Activated CD4-positive, alpha-beta T cell treated with anti-CD3 and anti-CD28 coated beads, Interleukin-2, amount 50 U/mL, for 4 hours (primary cell): ENCODE measurements around the gene NDUFAF2.
A peak's percentile ranks its signal among the peaks of the same experiment; 100 is the strongest.
"Not testable (repeated sequence)": the region's sequence is repeated elsewhere in the genome, so short reads cannot be mapped to it uniquely, and the experiment has no call there.

Experiments used
- DNase-seq, 2 experiments: peaks; one replicate each; pipeline ENCODE4 v3.0.0-alpha.2; 2020

The NDUFAF2 gene, protein sequence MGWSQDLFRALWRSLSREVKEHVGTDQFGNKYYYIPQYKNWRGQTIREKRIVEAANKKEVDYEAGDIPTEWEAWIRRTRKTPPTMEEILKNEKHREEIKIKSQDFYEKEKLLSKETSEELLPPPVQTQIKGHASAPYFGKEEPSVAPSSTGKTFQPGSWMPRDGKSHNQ

DNA sequence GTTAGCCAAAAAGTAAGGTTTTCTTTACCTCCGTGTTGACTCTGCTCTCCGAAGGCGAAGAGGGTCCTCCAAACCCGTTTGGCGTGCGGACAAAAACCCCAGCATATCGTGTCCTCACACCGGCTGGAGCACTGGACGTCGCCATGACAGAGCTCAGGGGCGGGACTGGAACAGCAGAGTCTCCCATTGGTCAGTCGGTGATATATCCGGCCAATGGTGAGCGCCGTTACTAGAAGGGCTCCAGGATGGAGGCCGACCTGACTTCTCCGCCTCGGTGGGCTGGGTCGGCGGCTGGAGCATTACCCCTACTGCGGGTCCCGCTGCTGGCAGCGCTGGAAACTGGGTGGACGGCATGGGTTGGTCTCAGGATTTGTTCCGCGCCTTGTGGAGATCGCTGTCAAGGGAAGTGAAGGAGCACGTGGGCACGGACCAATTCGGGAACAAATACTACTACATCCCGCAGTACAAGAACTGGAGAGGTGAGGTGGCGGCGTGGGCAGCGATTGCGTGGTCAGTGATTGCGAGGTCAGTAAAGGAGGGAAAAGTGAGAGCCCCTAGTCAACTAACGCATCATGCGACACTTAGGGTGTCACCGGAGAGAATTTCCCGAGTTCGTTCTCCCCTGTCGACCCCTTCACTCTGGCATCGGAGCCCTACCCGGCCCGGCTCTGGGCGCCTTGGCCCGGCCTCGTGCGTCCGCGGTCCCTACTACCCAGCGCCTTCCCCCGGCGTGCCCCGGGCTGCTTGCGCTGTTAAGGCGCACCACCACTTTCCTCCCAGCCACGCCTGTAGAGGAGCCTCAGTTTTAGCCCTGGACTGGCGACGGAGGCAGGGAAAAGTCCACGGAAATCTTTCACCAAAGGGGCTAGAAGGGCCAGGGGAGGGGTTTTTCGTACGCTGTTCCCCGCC, at the start of gene NDUFAF2, which contains the start of gene ERCC8:
Gene NDUFAF2, plus strand, starts transcription at position 302 of the 909 bp plus-strand sequence. Its CDS starts 51 bp downstream, at position 353.
Gene ERCC8, minus strand, starts transcription at position 167 of the 909 bp plus-strand sequence. Its CDS starts 62 bp downstream, at position 105.
- peak; percentile 83 to 85 for DNase-seq

DNA sequence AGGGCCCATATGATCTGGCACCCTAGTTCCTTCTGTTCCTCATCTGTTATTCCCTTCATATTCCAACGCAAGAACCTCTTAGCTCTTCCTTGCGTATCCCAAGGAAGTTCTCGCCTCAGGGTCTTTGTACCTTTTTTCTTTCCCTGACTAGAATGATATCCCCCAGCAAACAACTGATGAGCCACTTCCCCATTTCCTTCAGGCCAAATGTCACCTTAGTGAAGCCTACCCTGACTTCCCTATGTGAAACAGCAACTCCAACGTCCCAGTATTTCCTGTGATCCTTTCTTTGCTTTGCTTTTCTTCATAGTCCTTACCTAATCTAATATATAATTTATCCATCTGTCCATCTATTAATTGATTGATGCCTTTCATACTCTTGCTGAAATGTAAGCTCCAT, 48.0 kb upstream of the NDUFAF2 start:
- DNase-seq = no peak

DNA sequence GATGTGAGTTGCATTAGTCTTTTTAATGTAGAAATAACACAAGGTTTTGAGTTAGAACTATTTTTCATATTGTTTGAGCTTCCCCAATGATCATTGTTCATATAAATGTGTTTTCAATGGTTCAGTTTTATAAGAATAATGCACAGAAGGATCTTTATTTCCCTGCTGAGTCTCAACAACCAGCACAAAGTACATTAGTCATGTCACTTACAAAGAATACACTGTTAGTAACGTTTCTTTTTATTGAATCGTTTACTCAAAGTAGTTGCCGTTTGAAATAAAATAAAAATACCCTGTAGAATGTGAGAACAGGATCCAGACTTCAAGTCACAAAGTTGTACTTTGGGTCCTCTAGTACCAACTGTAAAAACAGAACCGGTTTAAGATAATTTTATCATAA, 41.6 kb upstream of the NDUFAF2 start:
- no peak for DNase-seq

DNA sequence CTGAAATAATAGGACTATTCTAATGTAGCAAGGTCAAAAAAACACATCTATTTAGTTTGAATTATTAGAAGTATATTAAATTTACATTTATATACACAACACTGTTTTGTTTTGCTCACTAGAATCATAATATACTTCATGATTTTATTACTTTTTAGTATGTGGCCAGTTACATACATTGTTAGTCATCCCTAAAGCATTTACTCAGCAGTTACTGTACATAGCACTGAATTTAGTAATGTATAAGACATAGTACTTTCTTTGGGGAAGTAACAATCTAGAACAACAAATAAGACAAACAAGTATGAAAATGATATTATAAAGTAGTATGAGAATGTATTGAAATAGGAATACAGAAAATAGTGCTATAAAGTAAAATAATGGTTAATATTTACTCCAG, 28.4 kb upstream of the NDUFAF2 start:
- no peak for DNase-seq

DNA sequence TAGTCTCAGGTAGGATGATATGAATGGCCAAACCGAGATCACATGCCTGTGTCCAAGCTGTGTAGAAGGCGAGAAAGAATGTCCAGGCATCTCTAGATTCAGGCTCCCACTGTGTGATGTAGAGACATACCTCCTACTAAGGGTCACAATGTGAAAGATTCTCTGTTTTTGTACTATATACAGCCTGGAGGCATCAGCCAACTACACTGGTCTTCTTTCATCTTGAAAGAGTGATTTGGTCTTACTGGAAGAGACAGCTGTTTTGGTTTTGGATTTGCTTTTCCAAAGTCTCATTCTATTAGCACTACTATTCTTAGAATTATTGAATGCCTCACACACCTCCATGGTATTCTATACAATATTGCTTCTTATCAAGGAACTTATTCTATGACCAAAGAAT, 26.5 kb upstream of the NDUFAF2 start:
- no peak for DNase-seq

DNA sequence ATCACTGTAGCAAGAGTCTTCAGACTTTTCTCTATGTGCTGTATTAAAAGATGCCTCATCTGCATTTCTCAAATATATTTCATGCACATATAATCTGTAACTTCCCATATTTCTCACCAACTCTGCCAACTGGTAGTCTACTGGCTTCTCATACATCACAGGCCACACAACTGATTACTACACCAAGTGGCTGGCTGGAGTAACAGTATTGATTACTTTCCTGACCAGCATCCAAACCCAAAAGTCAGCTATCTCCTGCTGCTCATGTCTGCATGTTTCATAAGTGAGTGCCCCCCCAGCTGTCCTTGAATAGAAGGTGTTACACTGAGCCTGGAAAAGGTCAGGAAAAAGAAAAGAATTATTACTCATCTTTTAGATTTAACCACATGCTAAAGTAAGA, 17.6 kb upstream of the NDUFAF2 start:
- DNase-seq = no peak

DNA sequence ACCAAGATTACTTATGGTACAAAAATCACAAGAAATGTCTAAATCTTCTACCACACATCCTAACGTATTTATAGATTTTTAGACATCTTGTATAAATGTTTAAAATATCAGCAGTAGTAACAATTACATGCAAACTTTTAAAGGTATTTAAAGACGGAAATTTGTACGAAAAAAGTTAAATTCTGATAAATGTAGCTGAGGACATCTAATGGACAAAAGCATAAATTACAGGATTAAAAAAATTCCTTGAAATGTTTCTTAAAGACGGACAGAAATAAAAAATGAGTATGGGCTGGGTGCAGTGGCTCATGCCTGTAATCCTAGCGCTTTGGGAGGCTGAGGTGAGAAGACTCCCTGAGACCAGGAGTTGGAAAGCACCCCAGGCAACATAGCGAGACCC, 16.0 kb upstream of the NDUFAF2 start:
- no peak for DNase-seq

DNA sequence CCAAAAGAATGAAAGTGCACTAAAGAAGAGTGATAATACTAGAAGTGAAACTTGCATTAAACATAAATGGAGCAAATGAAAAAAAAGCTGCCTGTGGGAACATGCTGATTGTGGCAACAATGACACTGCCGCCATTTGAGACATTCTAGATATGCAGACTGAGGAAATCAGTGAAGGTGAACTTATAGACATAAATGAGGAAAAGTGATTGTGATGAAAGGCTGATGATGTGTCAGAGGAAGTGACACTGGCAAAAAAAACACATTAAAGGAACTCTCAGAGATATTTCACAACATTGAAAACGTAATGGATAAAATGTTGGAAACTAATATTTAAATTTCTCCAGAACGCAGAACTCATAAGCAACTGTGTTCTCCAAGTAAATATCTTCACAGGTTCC, 1.4 kb upstream of the NDUFAF2 start:
- no peak for DNase-seq

DNA sequence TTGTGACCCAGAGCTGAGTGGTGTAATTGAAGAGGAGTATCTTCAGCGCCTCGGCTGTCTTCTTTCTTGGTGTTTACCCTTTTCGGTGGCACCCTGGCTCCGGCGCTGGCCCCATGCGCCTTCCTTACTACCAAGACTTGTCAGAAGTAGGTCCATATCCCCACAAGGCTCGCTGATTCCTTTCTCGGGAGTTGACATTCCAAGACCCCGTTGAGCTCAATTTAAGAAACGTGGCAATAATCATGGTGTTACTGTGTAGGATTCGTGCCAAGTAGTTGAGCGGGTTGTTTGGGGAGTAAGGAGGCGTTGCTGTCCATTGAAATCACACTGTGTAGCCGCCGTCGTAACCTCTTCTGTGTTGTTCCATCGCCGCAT, 795 bp downstream of the NDUFAF2 start:
- no peak for DNase-seq

DNA sequence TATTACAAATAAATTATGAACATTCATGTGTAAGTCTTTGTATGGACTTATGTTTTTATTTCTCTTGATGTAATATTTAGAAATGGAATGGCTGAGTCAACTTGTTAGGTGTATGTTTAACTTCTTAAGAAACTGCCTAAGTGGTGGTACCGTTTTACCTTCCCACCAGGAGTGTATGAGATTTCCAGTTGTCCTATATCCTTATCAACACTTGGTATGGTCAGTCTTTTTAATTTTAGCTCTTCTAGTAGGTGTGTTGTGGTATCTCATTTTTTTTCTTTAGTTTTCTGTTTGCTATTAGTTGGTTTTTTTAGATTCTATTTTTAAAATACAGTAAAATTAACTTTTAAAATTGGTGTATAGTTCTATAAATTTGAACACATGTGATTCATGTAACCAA, 3.7 kb downstream of the NDUFAF2 start:
- DNase-seq = no peak

DNA sequence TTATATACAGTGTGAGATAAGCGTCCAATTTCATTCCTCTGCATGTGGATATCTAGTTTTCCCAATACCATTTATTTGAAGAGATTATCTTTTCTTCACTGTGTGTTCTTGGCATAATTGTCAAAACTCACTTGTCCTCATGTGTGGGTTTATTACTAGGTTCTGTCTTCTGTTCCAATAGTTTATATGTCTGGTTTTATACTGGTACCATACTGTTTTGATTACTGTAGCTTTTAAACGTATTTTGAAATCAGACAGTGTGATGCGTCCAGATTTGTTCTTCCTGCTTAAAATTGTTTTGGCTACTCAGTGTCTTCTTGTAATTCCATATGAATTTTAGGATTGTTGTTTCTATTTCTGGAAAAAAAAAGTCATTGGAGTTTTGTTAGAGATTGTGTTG, 10.2 kb downstream of the NDUFAF2 start:
- DNase-seq = no peak

DNA sequence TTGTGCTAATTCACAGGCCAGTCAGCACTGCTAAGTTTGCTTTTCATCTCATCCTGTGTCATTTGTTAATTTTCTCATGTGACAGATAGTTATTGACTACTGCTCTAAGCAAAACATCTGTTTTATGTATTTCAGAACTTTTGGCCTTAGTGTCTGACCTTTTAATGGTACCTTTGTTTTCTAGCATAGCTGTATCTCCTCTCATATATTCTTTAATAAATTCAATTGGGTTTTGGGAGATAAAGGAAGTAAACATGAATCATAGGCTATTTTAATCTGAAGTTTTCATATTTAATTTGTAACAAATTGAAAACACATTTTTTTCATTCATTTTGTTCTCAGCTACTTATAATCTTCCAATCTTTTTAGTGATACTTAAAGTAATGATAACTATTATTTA, 13.1 kb downstream of the NDUFAF2 start:
- DNase-seq = no peak

DNA sequence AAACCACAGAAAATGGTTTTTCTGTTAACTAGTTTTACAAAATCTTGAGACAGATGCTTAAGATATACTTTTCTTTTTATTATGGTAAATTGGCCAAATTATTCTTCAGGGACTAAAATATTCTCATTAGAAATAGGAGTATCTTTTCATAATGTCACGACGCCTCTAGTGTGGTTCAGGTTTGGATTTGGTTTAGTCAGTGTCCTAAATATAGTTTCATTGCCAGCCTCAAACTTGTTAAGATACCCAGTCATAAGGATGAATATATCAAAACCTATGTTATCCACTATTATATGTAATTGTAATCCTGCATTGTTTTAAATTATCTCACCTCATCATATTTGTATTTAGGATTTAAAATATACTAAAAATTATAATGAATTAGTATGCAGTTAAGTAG, 13.7 kb downstream of the NDUFAF2 start:
- DNase-seq = no peak

DNA sequence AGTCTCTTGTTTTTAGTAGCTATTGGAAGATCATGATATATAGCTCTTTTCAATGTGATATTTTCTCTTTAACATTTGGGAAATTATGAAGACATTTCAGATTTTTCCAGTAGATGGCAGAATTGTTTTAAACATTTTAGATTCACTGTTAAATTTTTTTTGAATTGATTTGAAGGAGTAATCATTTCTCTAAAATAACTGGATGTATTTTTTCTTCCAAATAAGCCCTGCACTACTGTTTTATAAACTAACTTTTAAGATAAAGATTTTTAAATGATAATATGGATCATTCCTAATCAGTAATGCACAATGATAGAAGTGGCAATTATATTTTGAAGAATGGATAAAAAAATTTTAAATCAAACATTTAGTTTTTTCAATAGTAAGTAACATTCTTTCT, 14.2 kb downstream of the NDUFAF2 start:
- no peak for DNase-seq

DNA sequence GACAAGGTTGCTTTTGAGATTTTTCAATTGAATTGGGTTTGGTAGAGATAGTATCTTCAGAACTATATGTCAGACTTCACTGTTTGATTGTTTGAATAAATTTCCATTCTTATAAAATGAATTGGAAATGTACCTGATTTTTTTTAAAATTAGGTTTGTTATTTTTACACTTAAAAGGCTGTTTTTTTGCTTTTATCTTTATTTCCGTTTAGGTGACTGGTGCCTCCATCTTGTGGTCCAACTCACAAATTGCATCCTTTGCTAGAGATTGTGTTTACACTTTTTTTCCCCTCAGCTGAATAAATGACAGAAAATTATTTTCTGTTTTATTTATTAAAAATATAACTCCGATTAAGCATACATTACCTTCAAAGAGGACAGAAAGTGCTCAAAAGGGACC, 15.6 kb downstream of the NDUFAF2 start:
- DNase-seq = peak in 1 of 2 experiments; percentile 2

DNA sequence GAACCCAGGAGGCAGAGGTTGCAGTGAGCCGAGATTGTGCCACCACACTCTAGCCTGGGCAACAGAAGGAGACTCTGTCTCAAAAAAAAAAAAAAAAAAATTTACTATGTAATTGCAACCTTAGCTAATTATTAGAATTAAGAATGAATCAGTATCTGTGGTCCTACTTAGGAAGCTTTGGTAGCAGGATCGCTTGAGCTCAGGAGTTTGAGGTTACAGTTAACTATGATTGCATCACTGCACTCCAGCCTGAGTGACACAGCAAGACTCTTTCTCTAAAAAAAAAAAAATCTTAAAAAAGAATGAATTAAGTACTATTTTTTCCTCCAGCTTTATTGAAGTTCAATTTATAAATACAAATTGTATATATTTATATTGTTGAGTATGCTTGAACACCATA, 16.7 kb downstream of the NDUFAF2 start:
- DNase-seq = no peak

DNA sequence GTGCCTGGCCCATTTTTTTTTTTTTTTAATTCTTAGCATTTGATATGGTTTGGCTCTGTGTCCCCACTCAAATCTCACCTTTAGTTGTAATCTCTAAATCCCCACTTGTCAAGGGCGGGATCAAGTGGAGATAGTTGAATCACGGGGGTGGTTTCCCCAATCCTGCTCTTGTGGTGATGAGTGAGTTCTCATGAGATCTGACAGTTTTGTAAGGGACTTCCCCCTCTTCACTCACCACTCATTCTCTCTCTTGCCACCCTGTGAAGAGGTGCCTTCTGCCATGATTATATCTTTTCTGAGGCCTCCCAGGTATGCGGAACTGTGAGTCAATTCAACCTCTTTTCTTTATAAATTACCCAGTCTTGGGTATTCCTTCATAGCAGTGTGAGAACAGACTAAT, 27.2 kb downstream of the NDUFAF2 start:
- DNase-seq = peak; percentile 7 to 9

DNA sequence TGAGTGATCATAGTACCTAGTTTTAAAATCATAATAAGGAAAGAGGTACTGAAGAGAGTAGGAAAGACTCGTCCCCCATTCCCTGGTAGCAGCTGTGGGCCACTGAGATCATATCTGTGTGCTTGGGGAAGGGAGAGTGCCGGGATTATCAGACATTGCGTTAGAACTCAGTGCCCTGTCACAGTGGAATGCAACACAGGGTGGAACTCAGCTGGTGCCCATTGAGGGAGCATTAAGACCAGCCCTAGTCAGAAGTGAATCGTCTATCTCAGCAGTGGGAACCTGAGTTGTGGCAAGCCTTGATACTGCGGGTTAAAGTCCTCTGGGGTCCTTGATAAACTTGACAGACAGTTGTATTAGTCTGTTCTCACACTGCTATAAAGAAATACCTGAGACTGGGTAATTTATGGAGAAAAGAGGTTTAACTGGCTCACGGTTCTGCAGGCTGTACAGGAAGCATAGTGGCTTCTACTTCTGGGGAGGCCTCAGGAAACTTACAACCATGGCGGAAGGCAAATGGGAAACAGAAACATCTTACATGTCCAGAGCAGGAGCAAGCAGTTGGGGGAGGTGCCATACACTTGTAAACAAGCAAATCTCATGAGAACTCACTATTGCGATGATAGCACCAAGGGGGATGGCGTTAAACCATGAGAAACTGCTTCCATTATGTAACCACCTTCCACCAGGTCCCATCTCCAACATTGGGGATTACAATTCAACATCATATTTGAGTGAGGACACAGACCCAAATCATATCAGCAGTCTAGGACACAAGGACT, 33.1 kb downstream of the NDUFAF2 start:
- DNase-seq = no peak

DNA sequence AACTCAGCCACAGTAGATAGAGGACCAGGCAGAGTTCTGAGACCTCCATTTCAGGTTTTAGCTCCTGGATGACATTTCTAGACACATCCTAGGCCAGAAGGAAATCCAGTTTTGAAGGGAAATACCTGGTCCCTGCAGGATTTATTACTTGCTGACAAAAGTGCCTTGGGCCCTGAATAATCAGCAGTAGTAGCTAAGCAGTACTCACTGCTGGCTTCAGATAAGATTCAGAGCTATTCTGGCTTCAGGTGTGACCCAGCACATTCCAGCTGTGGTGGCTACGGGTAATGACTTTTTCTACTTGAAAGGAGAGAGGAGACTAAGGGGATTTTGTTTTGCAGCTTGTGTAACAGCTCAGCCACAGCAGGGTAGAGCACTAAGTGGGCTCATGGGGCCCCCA, 34.0 kb downstream of the NDUFAF2 start:
- DNase-seq = no peak

DNA sequence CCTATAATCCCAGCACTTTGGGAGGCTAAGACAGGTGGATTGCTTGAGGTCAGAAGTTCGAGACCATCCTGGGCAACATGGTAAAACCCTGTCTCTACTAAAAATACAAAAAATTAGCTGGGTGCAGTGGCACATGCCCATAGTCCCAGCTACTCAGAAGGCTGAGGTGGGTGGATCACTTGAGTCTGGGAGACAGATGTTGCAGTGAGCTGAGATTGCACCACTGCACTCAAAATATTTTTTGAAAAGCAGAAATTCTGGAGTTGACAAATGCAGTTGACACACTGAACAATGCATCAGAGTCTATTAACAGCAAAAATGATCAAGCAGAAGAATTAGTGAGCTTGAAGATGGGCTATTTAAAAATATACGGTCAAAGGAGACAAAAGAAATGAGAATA, 35.5 kb downstream of the NDUFAF2 start:
- no peak for DNase-seq

DNA sequence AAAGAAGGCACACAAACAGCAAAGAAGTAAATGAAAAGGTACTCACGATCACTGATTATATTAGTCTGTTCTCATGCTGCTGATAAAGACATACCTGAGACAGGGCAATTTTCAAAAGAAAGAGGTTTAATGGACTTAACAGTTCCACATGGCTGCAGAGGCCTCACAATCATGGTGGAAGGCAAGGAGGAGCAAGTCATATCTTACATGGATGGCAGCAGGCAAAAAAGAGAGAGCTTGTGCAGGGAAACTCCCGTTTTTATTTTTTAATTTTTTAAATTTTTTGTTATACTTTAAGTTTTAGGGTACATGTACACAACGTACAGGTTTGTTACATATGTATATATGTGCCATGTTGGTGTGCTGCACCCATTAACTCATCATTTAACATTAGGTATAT, 37.1 kb downstream of the NDUFAF2 start:
- DNase-seq = not testable (repeated sequence)

DNA sequence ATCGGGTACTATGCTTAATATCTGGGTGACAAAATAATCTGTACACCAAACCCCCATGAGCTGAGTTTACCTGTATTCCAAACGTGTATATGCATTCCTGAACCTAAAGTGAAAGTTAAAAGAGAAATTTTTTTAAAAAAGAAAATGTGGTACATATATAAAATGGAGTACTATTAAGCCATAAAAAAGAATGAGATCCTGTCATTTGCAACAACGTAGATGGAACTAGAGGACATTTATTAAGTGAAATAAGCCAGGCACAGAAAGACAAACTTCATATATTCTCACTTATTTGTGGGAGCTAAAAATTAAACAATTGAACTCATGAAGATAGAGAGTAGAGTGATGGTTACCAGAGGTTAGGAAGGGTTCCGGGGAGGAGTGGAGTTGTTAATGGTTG, 44.8 kb downstream of the NDUFAF2 start:
- DNase-seq = no peak

DNA sequence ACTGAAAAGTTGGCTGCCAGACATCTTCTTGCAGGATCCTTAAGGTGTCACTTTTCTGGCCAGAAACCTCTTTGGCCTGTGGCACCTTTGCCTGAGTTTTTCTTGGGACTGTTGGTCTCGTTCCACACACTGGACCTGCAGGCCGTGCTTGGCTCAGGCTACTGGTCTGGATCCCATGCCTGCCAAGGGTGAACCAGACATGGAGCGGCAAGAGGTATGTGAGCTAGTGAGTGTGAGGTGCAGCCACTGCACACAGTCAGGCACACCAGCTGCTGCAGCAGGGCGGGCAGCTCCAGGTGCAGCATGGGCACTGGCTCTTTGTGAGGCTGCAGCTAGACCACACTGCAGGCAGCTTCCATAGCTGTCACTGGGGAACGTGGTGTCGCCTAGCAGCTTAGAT, 47.9 kb downstream of the NDUFAF2 start:
- no peak for DNase-seq

DNA sequence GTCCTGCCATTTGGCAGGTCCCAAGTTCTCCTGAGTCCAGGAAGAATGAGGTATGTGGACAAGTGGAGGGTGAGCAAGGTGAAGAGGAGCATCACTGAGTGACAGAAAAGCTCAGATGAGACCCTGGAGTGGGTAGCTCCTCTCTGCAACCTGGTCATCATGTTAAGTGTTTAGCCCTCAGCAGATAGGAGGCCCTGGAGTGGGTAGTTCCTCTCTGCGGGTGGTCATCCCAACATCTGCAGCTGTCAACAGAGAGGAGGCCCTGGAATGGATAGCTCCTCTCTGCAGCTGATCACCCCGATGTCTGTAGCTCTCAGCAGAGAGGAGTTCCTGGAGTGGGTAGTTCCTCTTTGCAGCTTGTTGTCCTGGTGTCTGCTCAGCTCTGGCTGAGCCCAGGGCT, 48.4 kb downstream of the NDUFAF2 start:
- DNase-seq = no peak
